RWPE1 (cell line): Measurements from ENCODE around the gene EEF2K.
A peak's percentile ranks its signal among the peaks of the same experiment; 100 is the strongest.

ENCODE experiments used
- CTCF ChIA-PET: fragments of 350-600 bp; sonication (Branson Sonifier 250); formaldehyde crosslinking; extraction: SDS; loops from one replicate; lab custom pipeline; 2021; lab: Yijun Ruan, JAX
- POLR2A ChIA-PET: fragments of 400-600 bp; formaldehyde crosslinking; extraction: SDS; loops from one replicate; lab custom pipeline; 2020; ENCODE audit warnings: antibody characterized with exemption; ENCODE audit not compliant: low non-redundant PET; lab: Yijun Ruan, JAX
- DNase-seq: peaks from one replicate; pipeline ENCODE4 v3.0.0; 2012; ENCODE audit warnings: low spot score
- H3K27ac ChIP-seq: fragments of 450-650 bp; 2 replicates; pipeline ENCODE4 v1.5.1; 2017
- CTCF ChIP-seq: fragments of 450-650 bp; conservative IDR thresholded peaks from 2 replicates; pipeline ENCODE4 v1.5.1; 2017; ENCODE audit warnings: low read depth, mild to moderate bottlenecking

EEF2K gene

DNA sequence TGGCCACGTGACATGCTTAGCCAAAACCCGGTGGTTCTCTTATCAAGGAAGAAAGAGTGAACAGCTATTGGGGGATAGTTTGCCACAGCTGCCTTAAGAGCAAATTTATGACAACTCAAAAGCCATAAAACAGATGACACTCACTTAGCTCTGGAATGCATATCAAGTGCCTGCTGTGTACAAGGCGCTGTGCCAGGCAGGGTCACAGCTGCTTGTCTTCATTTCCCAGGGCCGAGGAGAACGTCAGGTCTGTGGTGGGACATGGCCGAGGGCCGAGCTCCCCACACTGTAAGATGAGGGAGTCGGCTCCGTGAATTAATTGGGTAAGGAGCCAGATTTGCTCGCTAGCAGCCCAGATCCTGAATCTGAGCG, 14.0 kb downstream of the EEF2K start:
- DNase-seq = no peak
- H3K27ac ChIP-seq = peak overlapping the region; percentile 45
- TF ChIP-seq CTCF = no peak
- CTCF ChIA-PET = interaction anchor here (0.6 to 0.9 kb wide), 2 partner anchors 101 to 183 kb away, joined by 3 to 5 read pairs; no protein-coding TSS in a partner anchor
- POLR2A ChIA-PET = no interaction called here

DNA sequence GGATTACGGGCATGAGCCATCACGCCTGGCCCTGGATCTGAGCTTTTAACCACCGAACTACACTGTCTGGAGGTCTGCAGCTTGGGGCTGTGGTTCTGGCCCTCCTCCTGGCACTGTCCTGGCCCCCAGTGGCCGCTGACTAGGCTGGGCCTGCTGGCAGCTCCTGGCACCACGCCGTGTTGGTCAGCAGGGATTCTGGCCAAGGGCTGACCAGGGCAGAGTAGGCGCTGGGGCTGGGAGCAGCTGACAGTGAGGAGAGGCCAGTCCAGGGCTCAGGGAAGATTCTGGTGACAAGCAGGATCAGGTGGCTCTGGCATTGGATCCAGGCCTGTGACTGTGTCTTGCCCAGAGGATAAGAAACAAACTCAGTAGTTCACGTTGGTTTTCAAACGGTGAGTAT, 14.6 kb downstream of the EEF2K start:
- POLR2A ChIA-PET = no interaction called here
- H3K27ac ChIP-seq = peak overlapping the region; percentile 45
- CTCF ChIA-PET = interaction anchor here (0.9 kb wide), 1 partner anchor 100 kb away, joined by 3 read pairs; no protein-coding TSS in a partner anchor
- no peak for TF ChIP-seq CTCF
- no peak for DNase-seq

DNA sequence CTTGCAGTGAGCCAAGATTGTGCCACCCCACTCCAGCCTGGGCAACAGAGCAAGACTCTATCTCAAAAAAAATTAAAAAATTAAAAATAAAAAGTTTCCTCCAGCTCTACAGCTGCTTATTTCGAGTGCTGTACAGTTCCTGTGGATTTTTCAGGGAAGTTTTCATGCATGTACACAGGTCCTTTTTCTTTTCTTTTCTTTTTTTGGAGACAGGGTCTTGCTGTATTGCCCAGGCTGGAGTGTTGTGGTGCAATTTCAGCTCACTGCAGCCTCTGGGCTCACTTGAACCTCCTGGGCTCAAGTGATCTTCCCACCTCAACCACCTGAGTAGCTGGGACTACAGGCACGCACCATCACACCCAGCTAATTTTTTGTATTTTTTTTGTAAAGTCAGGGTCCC, 15.9 kb downstream of the EEF2K start:
- ChIA-PET CTCF (interaction anchor here (0.6 kb wide), 1 partner anchor 42 kb away, joined by 3 read pairs; no protein-coding TSS in a partner anchor), POLR2A (no interaction called here)
- TF ChIP-seq CTCF = no peak
- H3K27ac ChIP-seq = peak overlapping the region; percentile 12; the same call in 1 of the 2 replicates
- no peak for DNase-seq

DNA sequence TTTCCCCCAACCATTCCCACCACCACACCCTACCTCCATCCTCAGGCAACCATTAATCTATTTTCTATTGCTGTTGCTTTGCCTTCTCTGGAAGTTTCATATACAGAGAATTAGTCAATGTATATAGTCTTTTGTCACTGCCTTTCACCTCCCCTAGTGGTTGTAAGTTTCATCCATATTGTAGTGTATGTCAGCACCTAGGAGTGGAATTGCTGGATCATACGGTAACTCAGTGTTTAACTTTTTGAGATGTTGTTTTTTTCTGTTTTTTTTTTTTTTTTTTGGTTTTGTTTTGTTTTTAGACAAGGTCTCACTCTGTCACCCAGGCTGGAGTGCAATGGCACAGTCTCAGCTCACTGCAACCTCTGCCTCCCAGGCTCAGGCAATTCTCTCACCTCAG, 16.9 kb downstream of the EEF2K start:
- CTCF ChIA-PET = no interaction called here
- H3K27ac ChIP-seq = no peak overlapping the region
- no peak for DNase-seq
- TF ChIP-seq CTCF = no peak
- POLR2A ChIA-PET = no interaction called here

GRCh38 chr16:22225060-22225459, 19.0 kb downstream of the EEF2K start:
- ChIA-PET POLR2A (no interaction called here), CTCF (no interaction called here)
- DNase-seq = no peak
- TF ChIP-seq CTCF = no peak
- peak overlapping the region; percentile 25; the same call in 1 of the 2 replicates for H3K27ac ChIP-seq

DNA sequence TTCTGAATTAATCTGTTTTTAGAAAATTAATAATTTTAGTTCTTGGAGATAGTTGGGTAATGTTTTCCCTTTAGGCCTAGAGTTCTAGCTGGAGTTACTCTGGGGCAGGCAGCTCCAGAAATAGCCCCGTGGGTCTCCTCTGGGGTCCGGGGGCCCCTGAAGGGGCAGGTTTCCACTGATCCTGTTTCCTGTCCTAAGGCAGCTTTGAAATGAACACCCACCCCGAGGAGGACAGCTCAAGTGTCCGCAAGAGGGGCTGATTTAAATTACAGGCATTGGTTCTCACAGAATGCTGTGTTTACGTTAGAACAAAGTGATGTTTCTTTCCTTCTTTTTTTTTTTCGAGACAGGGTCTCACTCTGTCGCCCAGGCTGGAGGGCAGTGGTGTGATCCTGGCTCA, 23.8 kb downstream of the EEF2K start:
- no peak for TF ChIP-seq CTCF
- no peak for DNase-seq
- ChIA-PET CTCF (no interaction called here), POLR2A (no interaction called here)
- peak overlapping the region; percentile 35 for H3K27ac ChIP-seq
